Stimulated activated CD8-positive, alpha-beta memory T cell treated with anti-CD3 and anti-CD28 coated beads, Interleukin-12 subunit alpha, Interleukin-12 subunit beta, amount 100 ng/mL, for 1 hour (primary cell): ENCODE measurements around the gene KLHDC9.

Source experiments
- DNase-seq: peaks from one replicate; pipeline ENCODE4 v3.0.0-alpha.2; 2020; ENCODE audit warnings: low read depth

Gene KLHDC9

GRCh38 chr1:161076410-161076809, 21.8 kb upstream of the KLHDC9 start:
- DNase-seq, result no peak

- DNase-seq, result no peak
Measured at GRCh38 chr1:161077426-161077825, 20.7 kb upstream of the KLHDC9 start.

GRCh38 chr1:161079436-161080110, 18.6 kb upstream of the KLHDC9 start:
- no peak for DNase-seq

GRCh38 chr1:161080441-161081405, 17.4 kb upstream of the KLHDC9 start:
- no peak for DNase-seq

DNA sequence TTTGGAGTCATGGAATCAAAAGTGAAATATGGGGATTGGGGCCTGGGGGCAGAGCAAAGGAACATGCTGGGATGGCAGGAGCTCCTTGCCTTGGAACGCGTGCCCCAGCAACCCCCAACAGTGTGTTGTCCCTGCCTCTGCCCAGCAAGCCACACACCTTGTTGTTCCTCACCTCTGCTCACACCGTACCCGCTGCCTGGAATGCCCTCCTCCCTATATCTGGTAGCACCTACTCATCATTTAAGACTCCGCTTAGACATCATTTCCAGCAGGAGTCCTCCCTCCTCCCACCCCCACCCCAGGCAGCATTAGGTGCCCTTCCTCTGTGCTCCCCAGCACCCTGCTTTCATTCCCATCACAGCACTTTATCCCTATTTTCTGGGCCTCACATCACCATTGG, 16.6 kb upstream of the KLHDC9 start:
- no peak for DNase-seq

- DNase-seq, result no peak
Measured at GRCh38 chr1:161082483-161082882, 15.7 kb upstream of the KLHDC9 start.

DNA sequence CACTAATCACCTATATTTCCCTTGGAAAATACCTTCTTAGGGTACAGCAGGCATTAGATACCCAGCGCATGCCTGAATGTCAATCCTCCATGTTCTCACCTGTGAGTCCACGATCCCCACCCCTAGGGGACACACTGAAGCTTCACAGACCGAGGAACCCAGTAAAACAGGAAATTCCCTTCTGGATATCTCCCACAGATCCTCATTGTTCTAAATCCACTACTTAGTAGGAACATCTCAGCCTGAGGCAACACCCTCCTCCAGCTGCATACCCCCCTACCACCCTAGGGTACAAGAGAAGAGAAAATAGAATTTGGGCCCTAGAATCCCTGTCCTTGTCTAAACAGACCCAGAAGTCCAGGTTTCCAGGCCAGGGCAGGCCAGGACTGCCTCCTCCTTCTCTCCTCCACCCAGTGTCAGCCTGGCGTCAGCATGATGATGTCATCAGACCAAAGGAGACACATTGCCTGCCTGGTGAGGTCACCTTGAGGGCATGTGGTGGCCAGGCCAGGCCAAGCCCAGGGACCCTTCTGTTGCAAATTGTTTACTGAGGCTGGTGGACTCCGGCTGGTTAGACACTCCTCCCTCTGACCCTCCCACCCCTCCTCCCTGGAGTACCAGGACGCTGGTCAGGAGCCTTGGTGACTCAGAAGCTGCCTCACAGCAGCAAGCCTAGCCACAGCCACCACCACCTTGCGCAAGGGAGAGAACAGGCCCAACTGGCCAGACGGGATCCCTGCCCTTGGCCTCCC, 15.0 kb upstream of the KLHDC9 start:
- DNase-seq, result no peak

DNA sequence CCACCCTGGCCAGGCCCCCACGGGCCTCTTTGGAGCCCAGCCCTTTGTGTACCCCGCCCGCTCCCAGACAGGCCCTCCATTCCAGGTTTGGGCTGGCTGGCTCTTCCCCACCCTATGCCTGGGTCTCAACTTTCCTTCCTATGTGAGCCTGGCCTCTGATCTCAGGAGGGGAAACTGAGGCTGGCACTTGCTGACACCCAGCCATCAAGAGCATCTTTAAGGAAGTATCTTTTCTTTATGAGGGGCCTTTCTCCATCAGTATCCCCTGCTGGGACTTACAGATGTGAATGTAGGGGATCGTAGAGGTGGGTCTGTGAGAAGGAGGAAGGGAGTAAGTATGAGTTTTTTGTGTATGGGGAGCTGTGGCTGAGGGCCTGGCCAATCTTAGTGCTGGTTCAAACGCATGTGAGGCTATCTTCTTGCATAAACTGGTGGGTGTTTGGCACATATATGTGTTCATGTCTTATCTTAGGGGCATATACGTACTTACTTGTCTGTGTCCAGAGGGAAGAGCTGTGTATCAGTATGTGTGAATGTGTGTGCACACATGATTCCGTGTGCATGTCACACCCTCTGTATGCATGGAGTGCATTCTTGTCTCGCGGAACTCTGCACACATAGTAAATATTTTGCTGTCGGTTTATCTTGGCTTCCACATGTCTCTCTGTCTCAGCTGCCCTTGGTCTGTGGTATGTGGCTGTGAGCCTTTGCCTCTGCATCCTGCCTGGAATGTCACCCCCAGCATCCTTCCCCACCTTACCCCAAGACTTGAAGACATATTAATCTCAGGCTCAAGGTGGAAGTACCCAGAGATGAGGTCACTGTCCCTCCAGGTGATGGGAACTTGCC, 14.2 kb upstream of the KLHDC9 start:
- DNase-seq, result no peak

- DNase-seq, result no peak
Measured at GRCh38 chr1:161084597-161084988, 13.6 kb upstream of the KLHDC9 start.

DNA sequence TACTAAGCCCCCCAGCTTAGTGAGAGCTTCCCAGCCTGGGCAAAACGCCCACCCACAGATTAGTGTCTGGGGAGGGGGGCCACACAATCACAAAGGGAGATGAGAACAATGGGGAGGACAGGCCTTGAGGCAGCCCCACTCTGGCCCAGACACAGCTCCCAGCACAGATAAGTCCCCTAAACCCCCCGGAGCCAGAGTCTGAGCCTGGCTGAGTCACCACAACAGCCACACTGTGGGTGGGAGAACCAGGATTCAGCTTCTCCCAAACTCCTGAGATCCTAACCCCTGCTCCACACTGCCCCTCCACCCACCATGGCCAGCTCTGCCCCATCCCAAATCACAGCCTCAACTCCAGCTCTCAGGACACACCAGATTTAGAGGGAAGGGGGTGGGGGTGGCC, 13.0 kb upstream of the KLHDC9 start:
- no peak for DNase-seq

GRCh38 chr1:161086457-161086856, 11.7 kb upstream of the KLHDC9 start:
- DNase-seq, result no peak

GRCh38 chr1:161088587-161089110, 9.5 kb upstream of the KLHDC9 start:
- no peak for DNase-seq

DNA sequence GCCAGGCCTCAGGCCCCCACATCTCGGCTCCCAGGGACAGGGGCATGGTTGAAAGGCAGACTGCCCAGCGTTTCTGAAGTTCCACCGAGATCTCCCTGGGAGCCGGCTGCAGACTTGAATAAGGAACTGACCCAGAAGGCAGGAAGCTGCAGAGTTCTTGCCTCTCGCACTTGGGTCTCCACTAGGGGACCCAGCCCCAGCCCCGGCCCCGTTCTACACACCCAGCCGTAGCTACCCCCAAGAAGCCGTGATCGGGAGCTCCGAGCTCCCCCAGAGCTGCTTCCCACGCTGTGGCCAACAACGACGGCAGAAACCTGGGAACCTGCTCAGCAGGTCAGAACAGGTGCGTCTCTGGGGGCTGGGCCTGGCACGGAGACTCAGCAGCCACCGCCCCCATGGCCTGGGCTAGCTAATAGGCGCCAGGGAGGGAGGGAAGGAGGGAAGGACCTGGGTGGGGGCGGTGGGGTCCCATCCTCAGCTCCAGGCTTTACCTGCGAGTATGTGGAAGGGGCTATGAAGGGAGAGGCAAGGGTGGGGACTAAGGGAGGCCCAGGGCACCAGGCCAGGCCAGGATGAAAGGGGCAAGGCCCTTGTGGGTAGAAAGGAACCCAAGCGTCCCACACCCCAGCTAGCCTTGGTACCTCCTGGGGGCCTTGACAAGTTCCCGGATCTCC, 8.8 kb upstream of the KLHDC9 start, which contains the start of gene NECTIN4:
Gene NECTIN4, minus strand, starts transcription at position 308 of the 674 bp plus-strand sequence. Its CDS starts 262 bp downstream, at position 46.
- no peak for DNase-seq

- no peak for DNase-seq
Measured at GRCh38 chr1:161089938-161090337, 8.2 kb upstream of the KLHDC9 start.

- no peak for DNase-seq
Measured at GRCh38 chr1:161090617-161091016, 7.5 kb upstream of the KLHDC9 start.

- no peak for DNase-seq
Measured at GRCh38 chr1:161091093-161091492, 7.1 kb upstream of the KLHDC9 start.

GRCh38 chr1:161091796-161092507, 6.2 kb upstream of the KLHDC9 start:
- DNase-seq, result no peak

DNA sequence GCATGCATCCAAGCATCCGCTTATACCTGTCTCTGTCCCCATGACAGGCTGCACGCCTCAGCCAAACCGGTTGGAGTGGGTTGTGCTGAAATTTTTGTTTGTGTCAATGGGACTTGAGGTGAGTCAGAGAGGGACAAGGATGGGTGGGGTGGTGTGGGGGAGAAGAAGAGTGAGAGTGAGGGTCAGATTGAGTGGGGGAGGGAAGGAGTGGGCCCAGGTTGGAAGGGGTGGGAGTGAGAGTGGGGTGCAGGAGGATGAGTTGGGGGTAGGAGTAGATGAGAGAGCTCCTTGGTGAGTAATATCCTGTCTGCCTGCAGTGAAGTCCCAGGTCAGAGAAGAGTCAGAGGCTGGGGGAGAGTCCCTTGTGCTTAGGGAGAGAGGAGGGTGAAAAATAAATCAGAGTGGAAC, 5.5 kb upstream of the KLHDC9 start:
- no peak for DNase-seq

DNA sequence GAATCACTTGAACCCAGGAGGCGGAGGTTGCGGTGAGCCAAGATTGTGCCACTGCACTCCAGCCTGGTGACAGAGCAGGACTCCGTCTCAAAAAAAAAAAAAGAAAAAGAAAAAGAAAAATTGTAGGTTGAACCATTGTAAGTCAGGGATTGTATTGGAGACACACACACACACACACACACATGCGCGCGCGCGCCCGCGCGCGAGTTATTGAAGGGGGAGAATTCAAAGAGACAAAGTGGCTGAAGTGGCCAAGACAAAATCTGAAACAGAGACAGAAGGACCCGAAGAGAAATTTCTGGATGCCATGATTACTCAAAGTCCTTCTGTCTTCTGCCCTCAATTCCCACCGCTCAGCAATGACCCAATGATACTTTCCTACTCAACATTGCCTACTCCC, 3.7 kb upstream of the KLHDC9 start:
- no peak for DNase-seq

DNA sequence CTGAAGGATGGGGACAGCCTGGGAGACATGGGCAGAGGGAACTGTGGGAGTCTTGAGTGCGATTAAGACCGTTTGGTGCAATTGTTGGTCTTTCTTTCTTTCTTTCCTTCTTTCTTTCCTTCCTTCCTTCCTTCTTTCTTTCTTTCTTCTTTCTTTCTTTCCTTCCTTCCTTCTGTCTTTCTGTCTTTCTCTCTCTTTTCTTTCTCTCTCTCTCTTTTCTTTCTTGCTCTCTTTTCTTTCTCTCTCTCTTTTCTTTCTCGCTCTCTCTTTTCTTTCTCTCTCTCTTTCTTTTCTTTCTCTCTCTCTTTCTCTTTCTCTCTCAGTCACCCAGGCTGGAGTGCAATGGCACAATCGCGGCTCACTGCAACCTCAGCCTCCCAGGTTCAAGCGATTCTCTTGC, 2.9 kb upstream of the KLHDC9 start:
- DNase-seq, result no peak
